ENCODE results near the gene NOP14. TPM values are rescaled to one million over a fixed set of nuclear protein-coding genes. Genes with fewer than 3 reads are reported as not detected.
A peak's percentile ranks its signal among the peaks of the same experiment; 100 is the strongest.

Gene NOP14
- total RNA-seq, 1 experiment from 2014 or later = 39.5 TPM

DNA sequence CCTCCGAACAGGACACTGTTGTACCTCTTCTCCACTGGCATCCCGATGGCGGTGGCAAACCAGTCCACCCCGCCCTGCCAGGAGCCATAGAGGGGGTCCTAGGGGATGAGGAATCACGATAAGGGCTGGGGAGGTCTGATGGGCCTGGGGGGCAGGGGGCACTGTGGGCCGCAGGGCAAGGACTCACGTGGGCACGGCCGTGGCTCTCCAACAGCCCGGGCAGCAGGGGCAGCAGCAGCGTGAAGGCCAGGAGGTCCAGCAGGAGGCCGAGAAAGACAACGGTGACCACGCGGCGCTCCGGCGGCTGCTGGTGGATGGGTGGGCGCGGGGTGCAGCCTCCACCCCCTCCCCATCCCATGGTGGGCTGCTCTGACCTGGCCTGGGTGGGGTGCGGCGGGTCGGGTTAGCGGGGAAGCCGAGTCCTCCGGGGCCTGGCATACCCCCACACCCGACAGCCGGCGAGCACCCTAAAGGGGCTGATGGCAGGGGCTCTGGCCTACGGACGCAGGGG is 29.6 kb downstream of the NOP14 start:
- Histone ChIP-seq H3K4me3 (peak overlapping the region; percentile 65), H3K36me3 (peaks cover 17% of the 10 kb centered on the region), H3K9me3 (replicated peaks) (no peaks in the 10 kb centered on the region), H3K4me1 (peaks cover 10% of the 10 kb centered on the region; the same call in 1 of the 2 replicates), H3K27ac (no peak overlapping the region), H3K27me3 (no peaks in the 10 kb centered on the region)
- DNase-seq = no peak

- no peak overlapping the region for H3K4me3 ChIP-seq
- H3K4me1 ChIP-seq = peaks cover 10% of the 10 kb centered on the region; the same call in 1 of the 2 replicates
- H3K9me3 ChIP-seq (replicated peaks) = no peaks in the 10 kb centered on the region
- no peaks in the 10 kb centered on the region for H3K27me3 ChIP-seq
- no peak for DNase-seq
- peaks cover 15% of the 10 kb centered on the region; the same call in 1 of the 2 replicates for H3K36me3 ChIP-seq
- no peak overlapping the region for H3K27ac ChIP-seq
Measured at GRCh38 chr4:2932951-2933565, 30.1 kb downstream of the NOP14 start.

- Histone ChIP-seq H3K4me1 (peaks cover 10% of the 10 kb centered on the region; the same call in 1 of the 2 replicates), H3K27ac (no peak overlapping the region), H3K27me3 (no peaks in the 10 kb centered on the region), H3K36me3 (peaks cover 13% of the 10 kb centered on the region; the same call in 1 of the 2 replicates), H3K4me3 (no peak overlapping the region), H3K9me3 (replicated peaks) (no peaks in the 10 kb centered on the region)
- no peak for DNase-seq
Measured at GRCh38 chr4:2932321-2932950, 30.8 kb downstream of the NOP14 start.

- Histone ChIP-seq H3K4me3 (no peak overlapping the region), H3K36me3 (peaks cover 10% of the 10 kb centered on the region; the same call in 1 of the 2 replicates), H3K4me1 (peaks cover 10% of the 10 kb centered on the region; the same call in 1 of the 2 replicates), H3K27ac (no peak overlapping the region), H3K9me3 (replicated peaks) (no peaks in the 10 kb centered on the region), H3K27me3 (no peaks in the 10 kb centered on the region)
- no peak for DNase-seq
Measured at GRCh38 chr4:2931512-2932301, 31.5 kb downstream of the NOP14 start.

GRCh38 chr4:2930758-2931511 is 32.3 kb downstream of the NOP14 start:
- Histone ChIP-seq H3K4me1 (peaks cover 4% of the 10 kb centered on the region; the same call in 1 of the 2 replicates), H3K9me3 (replicated peaks) (no peaks in the 10 kb centered on the region), H3K27me3 (no peaks in the 10 kb centered on the region), H3K4me3 (no peak overlapping the region), H3K27ac (no peak overlapping the region), H3K36me3 (peaks cover 10% of the 10 kb centered on the region; the same call in 1 of the 2 replicates)
- DNase-seq = no peak

DNA sequence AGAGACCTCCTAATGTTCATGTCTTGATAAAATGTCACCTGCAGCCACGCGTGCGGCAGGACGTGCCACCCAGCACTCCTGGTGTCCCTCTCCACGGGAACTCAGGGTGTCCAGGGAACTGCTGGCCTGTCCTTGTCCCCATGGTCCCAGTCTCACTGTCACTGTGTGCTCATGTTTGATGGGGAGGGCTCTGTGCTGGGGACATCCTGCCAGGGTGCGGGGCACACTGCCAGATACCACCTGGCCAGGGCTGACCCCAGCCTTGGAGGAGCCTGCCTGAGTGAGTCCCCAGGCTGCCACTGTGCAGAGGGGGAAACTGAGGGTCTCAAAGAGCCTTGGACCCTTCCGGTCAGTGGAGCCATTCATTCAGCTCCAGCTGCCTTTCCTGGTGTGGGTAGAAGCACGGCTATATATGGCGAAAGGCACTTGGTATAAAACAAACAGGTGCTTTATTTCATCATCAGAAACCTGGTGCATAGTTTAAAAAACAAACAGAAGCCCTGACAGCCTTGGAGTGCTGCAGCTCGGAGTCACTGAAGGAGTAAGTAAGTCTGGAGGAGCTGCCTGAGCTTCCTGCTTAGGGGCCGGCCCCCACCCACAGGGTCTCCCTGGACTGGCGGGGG is 33.0 kb downstream of the NOP14 start:
- no peak overlapping the region for H3K27ac ChIP-seq
- no peaks in the 10 kb centered on the region for H3K9me3 ChIP-seq (replicated peaks)
- H3K4me1 ChIP-seq = no peaks in the 10 kb centered on the region
- peaks cover 13% of the 10 kb centered on the region; the same call in 1 of the 2 replicates for H3K36me3 ChIP-seq
- H3K27me3 ChIP-seq = no peaks in the 10 kb centered on the region
- DNase-seq = no peak
- no peak overlapping the region for H3K4me3 ChIP-seq

- Histone ChIP-seq H3K4me3 (no peak overlapping the region), H3K36me3 (peaks cover 18% of the 10 kb centered on the region; the same call in 1 of the 2 replicates), H3K27me3 (no peaks in the 10 kb centered on the region), H3K27ac (no peak overlapping the region), H3K4me1 (no peaks in the 10 kb centered on the region), H3K9me3 (replicated peaks) (no peaks in the 10 kb centered on the region)
- DNase-seq = no peak
Measured at GRCh38 chr4:2929469-2929868, 33.7 kb downstream of the NOP14 start.

- H3K4me3 ChIP-seq = no peak overlapping the region
- H3K9me3 ChIP-seq (replicated peaks) = no peaks in the 10 kb centered on the region
- DNase-seq = no peak
- no peaks in the 10 kb centered on the region for H3K4me1 ChIP-seq
- peaks cover 18% of the 10 kb centered on the region; the same call in 1 of the 2 replicates for H3K36me3 ChIP-seq
- no peak overlapping the region for H3K27ac ChIP-seq
- no peaks in the 10 kb centered on the region for H3K27me3 ChIP-seq
Measured at GRCh38 chr4:2928242-2929176, 34.7 kb downstream of the NOP14 start.

DNA sequence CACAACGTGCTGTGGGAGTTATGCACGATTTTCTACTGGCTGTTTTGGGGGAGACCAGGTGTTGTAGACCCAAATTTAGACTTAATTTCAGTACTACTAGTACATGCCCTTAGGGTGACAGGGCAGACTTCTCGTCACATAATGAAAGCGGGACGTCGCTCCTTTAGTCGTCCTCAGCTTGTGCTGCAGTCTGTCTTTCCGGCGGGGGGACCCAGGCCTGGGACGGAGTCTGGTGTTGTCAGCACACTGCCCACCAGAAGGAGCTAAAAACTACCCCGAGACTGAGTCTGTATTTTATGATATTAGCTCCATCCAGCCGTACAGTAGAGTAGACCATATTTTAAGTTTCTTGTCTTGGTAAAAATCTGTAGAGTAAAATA is 35.5 kb downstream of the NOP14 start:
- no peaks in the 10 kb centered on the region for H3K4me1 ChIP-seq
- peaks cover 18% of the 10 kb centered on the region; the same call in 1 of the 2 replicates for H3K36me3 ChIP-seq
- H3K27me3 ChIP-seq = no peaks in the 10 kb centered on the region
- no peak for DNase-seq
- no peak overlapping the region for H3K27ac ChIP-seq
- H3K4me3 ChIP-seq = no peak overlapping the region
- no peaks in the 10 kb centered on the region for H3K9me3 ChIP-seq (replicated peaks)

DNA sequence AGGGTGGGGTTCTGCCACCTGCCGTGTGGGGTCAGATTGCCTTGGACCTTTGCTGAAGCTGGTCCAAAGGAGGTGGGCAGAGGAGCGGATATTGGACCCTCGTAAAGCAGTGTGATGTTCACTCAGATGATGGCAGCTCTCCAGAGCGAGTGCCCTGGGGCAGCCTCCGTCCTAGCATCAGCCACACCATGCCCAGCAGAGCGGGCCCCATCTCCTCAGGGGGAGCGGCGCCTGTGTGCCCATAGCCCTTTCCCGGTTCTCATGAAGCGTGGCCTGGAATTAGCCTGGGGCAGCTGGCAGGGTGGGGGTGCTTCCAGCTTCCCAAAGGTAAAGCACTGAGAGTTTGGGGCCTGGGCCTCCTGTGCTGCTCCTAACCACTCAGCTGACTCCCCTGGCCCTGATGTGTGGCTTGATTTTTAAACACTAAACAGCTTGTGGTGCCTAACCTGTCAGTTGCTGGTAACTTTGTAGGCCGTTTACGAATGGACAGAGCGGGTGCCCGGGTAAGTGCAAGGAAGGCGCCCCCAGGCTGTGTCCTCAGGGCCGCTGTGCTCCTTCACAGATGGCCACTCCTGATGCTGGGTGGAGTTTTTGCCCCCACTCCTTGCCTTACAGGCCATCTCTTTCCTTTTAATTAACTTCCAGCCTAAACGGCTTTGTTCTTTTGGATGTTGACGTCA is 36.0 kb downstream of the NOP14 start:
- H3K4me1 ChIP-seq = no peaks in the 10 kb centered on the region
- H3K27me3 ChIP-seq = no peaks in the 10 kb centered on the region
- no peak overlapping the region for H3K27ac ChIP-seq
- no peak overlapping the region for H3K4me3 ChIP-seq
- H3K36me3 ChIP-seq = peaks cover 21% of the 10 kb centered on the region; the same call in 1 of the 2 replicates
- no peak for DNase-seq
- no peaks in the 10 kb centered on the region for H3K9me3 ChIP-seq (replicated peaks)

- Histone ChIP-seq H3K27me3 (no peaks in the 10 kb centered on the region), H3K4me3 (no peak overlapping the region), H3K27ac (no peak overlapping the region), H3K36me3 (peaks cover 22% of the 10 kb centered on the region), H3K9me3 (replicated peaks) (no peaks in the 10 kb centered on the region), H3K4me1 (no peaks in the 10 kb centered on the region)
- no peak for DNase-seq
Measured at GRCh38 chr4:2925931-2926860, 37.0 kb downstream of the NOP14 start.

- DNase-seq = no peak
- Histone ChIP-seq H3K4me1 (no peaks in the 10 kb centered on the region), H3K27ac (no peak overlapping the region), H3K36me3 (peaks cover 19% of the 10 kb centered on the region), H3K9me3 (replicated peaks) (no peaks in the 10 kb centered on the region), H3K27me3 (no peaks in the 10 kb centered on the region), H3K4me3 (no peak overlapping the region)
Measured at GRCh38 chr4:2925496-2925895, 37.7 kb downstream of the NOP14 start.

Measured in SJCRH30 (cell line).